Measurements from ENCODE around the gene ZCWPW1. TPM values are rescaled to one million over a fixed set of nuclear protein-coding genes. Genes with fewer than 3 reads are reported as not detected.
"Not testable (repeated sequence)": the region's sequence is repeated elsewhere in the genome, so short reads cannot be mapped to it uniquely, and the experiment has no call there.

The ZCWPW1 gene
- total RNA-seq, 1 donor from 2014 or later = 3.1 TPM

DNA sequence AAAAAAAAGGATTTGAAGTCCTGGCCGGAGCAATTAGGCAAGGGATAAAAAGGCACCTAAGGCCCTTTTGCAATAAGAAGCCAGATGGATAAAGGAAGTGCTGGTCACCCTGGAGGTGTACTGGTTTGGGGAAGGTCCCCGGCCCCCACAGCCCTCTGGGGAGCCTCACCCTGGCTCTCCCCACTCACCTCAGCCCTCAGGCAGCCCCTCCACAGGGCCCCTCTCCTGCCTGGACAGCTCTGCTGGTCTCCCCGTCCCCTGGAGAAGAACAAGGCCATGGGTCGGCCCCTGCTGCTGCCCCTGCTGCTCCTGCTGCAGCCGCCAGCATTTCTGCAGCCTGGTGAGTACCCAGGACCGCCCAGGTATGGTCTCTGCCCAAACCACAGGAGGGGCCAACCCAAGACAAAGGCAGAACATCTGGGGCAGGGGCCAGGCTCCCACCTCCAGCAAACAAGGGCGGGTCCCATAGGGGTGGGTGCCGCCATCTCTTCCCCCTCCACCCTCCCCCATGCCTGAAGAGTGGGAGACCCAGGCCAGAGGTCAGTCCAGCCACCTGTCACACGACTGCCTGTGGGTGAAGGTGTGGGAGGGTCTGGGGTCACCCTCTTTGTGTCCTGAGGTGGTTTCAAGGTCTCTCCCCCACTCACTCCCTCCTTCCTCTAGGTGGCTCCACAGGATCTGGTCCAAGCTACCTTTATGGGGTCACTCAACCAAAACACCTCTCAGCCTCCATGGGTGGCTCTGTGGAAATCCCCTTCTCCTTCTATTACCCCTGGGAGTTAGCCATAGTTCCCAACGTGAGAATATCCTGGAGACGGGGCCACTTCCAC lies 70.3 kb downstream of the ZCWPW1 start, which contains the start of gene PILRB:
TSS of gene PILRB (plus strand) at position 91 of the 830 bp plus-strand sequence. CDS start at position 277, 186 bp downstream.
- no peaks in the 10 kb centered on the region for H3K27me3 ChIP-seq (ENCODE audit: control insufficient read depth in 3 of 3, insufficient read depth in 3 of 3, low read length in 3 of 3)
- H3K27ac ChIP-seq (ENCODE audit: low read depth, low read length) = no peak within 1 kb of the TSS
- no peak within 1 kb of the TSS for H3K4me3 ChIP-seq (ENCODE audit: low read length in 3 of 3)
- no peaks in the 10 kb centered on the region for H3K9me3 ChIP-seq (ENCODE audit: control insufficient read depth in 3 of 3, low read length in 3 of 3)
- H3K4me1 ChIP-seq (ENCODE audit: control insufficient read depth in 3 of 3, insufficient read depth in 3 of 3, low read length in 3 of 3) = no peaks in the 10 kb centered on the region
- H3K36me3 ChIP-seq (ENCODE audit: control insufficient read depth in 3 of 3, insufficient read depth in 3 of 3, low read length in 3 of 3) = peaks cover 72 to 84% (median 81%) of the 10 kb centered on the region in 3 donors
- H3K9ac ChIP-seq (ENCODE audit: low read depth in 1 of 3, low read length in 3 of 3) = no peak within 1 kb of the TSS

DNA sequence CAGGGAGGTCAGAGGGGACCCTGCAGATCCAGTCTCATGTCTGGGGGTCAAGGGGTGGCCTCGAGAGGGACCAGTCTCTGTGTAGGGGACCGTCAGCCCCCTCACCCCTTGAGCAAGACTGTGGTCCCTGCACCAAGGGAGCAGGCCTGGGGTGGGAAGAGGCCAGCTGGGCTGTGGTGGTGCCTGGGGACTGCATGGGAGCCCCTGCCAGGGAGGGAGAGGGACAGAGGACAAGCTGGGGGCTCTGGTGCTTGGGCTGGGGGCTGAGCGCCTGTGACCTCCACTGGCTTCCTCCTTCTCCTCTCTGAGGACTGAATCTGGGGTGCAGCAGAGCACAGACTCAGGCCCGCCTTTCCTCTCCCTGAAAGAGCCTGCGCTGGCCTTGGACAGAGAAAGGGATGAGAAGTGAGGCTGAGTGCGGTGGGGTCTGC lies 71.4 kb downstream of the ZCWPW1 start:
- no peaks in the 10 kb centered on the region for H3K9me3 ChIP-seq (ENCODE audit: control insufficient read depth in 3 of 3, low read length in 3 of 3)
- no peak overlapping the region for H3K27ac ChIP-seq (ENCODE audit: low read depth, low read length)
- no peaks in the 10 kb centered on the region for H3K4me1 ChIP-seq (ENCODE audit: control insufficient read depth in 3 of 3, insufficient read depth in 3 of 3, low read length in 3 of 3)
- no peak overlapping the region for H3K9ac ChIP-seq (ENCODE audit: low read depth in 1 of 3, low read length in 3 of 3)
- peaks cover 75 to 82% (median 77%) of the 10 kb centered on the region in 3 donors for H3K36me3 ChIP-seq (ENCODE audit: control insufficient read depth in 3 of 3, insufficient read depth in 3 of 3, low read length in 3 of 3)
- no peaks in the 10 kb centered on the region for H3K27me3 ChIP-seq (ENCODE audit: control insufficient read depth in 3 of 3, insufficient read depth in 3 of 3, low read length in 3 of 3)
- no peak overlapping the region for H3K4me3 ChIP-seq (ENCODE audit: low read length in 3 of 3)

- Histone ChIP-seq H3K27ac (ENCODE audit: low read depth, low read length) (no peak overlapping the region), H3K36me3 (ENCODE audit: control insufficient read depth in 3 of 3, insufficient read depth in 3 of 3, low read length in 3 of 3) (peaks cover 74 to 79% (median 79%) of the 10 kb centered on the region in 3 donors), H3K9ac (ENCODE audit: low read depth in 1 of 3, low read length in 3 of 3) (no peak overlapping the region), H3K4me3 (ENCODE audit: low read length in 3 of 3) (no peak overlapping the region), H3K4me1 (ENCODE audit: control insufficient read depth in 3 of 3, insufficient read depth in 3 of 3, low read length in 3 of 3) (no peaks in the 10 kb centered on the region), H3K27me3 (ENCODE audit: control insufficient read depth in 3 of 3, insufficient read depth in 3 of 3, low read length in 3 of 3) (no peaks in the 10 kb centered on the region), H3K9me3 (ENCODE audit: control insufficient read depth in 3 of 3, low read length in 3 of 3) (no peaks in the 10 kb centered on the region)
Measured at GRCh38 chr7:100356416-100357068, 72.0 kb downstream of the ZCWPW1 start.

DNA sequence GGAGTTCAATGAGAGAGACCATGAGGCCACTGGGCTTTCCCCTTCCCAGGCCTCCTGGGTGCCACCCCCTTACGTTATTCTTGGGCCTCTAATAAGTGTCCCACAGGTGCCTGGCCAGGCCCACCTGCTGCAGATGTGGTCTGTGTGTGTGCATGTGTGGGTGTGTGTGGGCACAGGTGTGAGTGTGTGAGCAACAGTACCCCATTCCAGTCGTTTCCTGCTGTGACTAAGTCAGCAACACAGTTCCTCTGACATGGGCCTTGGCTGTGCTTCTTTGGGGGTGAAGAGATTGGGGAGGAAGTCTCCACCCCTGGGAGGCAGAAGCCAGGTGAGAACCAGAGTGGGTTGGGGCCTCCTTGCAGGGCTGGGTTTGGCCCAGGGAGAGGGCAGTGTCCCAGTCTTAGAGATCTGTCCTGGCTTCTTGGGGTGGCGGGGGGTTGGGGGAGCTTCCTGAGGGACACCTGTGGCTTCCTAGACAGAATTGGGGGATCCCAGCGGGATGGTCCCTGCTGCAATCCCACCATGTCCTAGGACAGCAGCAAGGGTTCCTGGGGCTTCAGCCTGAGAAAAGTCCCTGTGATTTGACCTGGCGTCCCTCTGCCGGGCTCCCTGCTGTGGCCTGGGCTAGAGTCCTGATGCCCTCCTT lies 74.7 kb downstream of the ZCWPW1 start:
- Histone ChIP-seq H3K9ac (ENCODE audit: low read depth in 1 of 3, low read length in 3 of 3) (peak overlapping the region in 1 of 3 donors; percentile 25), H3K27ac (ENCODE audit: low read depth, low read length) (no peak overlapping the region), H3K36me3 (ENCODE audit: control insufficient read depth in 3 of 3, insufficient read depth in 3 of 3, low read length in 3 of 3) (peaks cover 74 to 81% (median 76%) of the 10 kb centered on the region in 3 donors), H3K9me3 (ENCODE audit: control insufficient read depth in 3 of 3, low read length in 3 of 3) (no peaks in the 10 kb centered on the region), H3K27me3 (ENCODE audit: control insufficient read depth in 3 of 3, insufficient read depth in 3 of 3, low read length in 3 of 3) (no peaks in the 10 kb centered on the region), H3K4me3 (ENCODE audit: low read length in 3 of 3) (no peak overlapping the region), H3K4me1 (ENCODE audit: control insufficient read depth in 3 of 3, insufficient read depth in 3 of 3, low read length in 3 of 3) (no peaks in the 10 kb centered on the region)

DNA sequence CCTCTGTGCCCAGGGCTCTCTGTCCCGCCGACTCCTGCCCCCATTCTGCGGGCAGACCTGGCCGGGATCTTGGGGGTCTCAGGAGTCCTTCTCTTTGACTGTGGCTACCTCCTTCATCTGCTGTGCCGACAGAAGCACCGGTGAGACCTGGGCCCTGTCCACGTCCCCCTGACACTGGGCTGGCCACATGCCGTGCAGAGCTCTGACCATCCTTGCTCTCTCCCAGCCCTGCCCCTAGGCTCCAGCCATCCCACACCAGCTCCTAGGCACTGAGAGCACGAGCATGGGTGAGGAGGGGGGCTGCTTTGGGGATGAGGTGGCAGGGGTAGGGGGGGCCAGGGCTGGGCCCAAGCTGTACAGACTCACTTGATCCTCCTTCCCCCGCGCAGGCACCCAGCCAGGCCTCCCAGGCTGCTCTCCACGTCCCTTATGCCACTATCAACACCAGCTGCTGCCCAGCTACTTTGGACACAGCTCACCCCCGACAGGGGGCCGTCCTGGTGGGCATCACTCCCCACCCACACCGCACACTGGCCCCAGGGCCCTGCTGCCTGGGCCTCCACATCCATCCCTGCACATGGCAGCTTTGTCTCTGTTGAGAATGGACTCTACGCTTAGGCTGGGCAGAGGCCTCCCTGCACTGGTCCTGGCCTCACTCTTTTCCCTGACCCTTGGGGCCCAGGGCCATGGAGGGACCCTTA lies 75.4 kb downstream of the ZCWPW1 start:
- no peak overlapping the region for H3K4me3 ChIP-seq (ENCODE audit: low read length in 3 of 3)
- H3K27me3 ChIP-seq (ENCODE audit: control insufficient read depth in 3 of 3, insufficient read depth in 3 of 3, low read length in 3 of 3) = no peaks in the 10 kb centered on the region
- no peaks in the 10 kb centered on the region for H3K4me1 ChIP-seq (ENCODE audit: control insufficient read depth in 3 of 3, insufficient read depth in 3 of 3, low read length in 3 of 3)
- no peaks in the 10 kb centered on the region for H3K9me3 ChIP-seq (ENCODE audit: control insufficient read depth in 3 of 3, low read length in 3 of 3)
- no peak overlapping the region for H3K27ac ChIP-seq (ENCODE audit: low read depth, low read length)
- H3K9ac ChIP-seq (ENCODE audit: low read depth in 1 of 3, low read length in 3 of 3) = no peak overlapping the region
- H3K36me3 ChIP-seq (ENCODE audit: control insufficient read depth in 3 of 3, insufficient read depth in 3 of 3, low read length in 3 of 3) = peaks cover 68 to 77% (median 72%) of the 10 kb centered on the region in 3 donors

- peaks cover 72 to 82% (median 72%) of the 10 kb centered on the region in 3 donors for H3K36me3 ChIP-seq (ENCODE audit: control insufficient read depth in 3 of 3, insufficient read depth in 3 of 3, low read length in 3 of 3)
- H3K9ac ChIP-seq (ENCODE audit: low read depth in 1 of 3, low read length in 3 of 3); H3K27me3 ChIP-seq (ENCODE audit: control insufficient read depth in 3 of 3, insufficient read depth in 3 of 3, low read length in 3 of 3); H3K9me3 ChIP-seq (ENCODE audit: control insufficient read depth in 3 of 3, low read length in 3 of 3); H3K4me1 ChIP-seq (ENCODE audit: control insufficient read depth in 3 of 3, insufficient read depth in 3 of 3, low read length in 3 of 3); H3K27ac ChIP-seq (ENCODE audit: low read depth, low read length); H3K4me3 ChIP-seq (ENCODE audit: low read length in 3 of 3): not testable (repeated sequence)
Measured at GRCh38 chr7:100352230-100352781, 76.2 kb downstream of the ZCWPW1 start.

- H3K27ac ChIP-seq (ENCODE audit: low read depth, low read length) = no peak overlapping the region
Measured at GRCh38 chr7:100351657-100352058, 76.8 kb downstream of the ZCWPW1 start.

More at GRCh38 chr7:100351657-100352058, 76.8 kb downstream of the ZCWPW1 start:
- H3K27me3 ChIP-seq (ENCODE audit: control insufficient read depth in 3 of 3, insufficient read depth in 3 of 3, low read length in 3 of 3) = no peaks in the 10 kb centered on the region
- H3K9ac ChIP-seq (ENCODE audit: low read depth in 1 of 3, low read length in 3 of 3) = no peak overlapping the region
- H3K4me3 ChIP-seq (ENCODE audit: low read length in 3 of 3) = no peak overlapping the region
- no peaks in the 10 kb centered on the region for H3K9me3 ChIP-seq (ENCODE audit: control insufficient read depth in 3 of 3, low read length in 3 of 3)
- H3K4me1 ChIP-seq (ENCODE audit: control insufficient read depth in 3 of 3, insufficient read depth in 3 of 3, low read length in 3 of 3) = peaks cover 5 to 6% (median 6%) of the 10 kb centered on the region in 3 donors
- peaks cover 70 to 82% (median 70%) of the 10 kb centered on the region in 3 donors for H3K36me3 ChIP-seq (ENCODE audit: control insufficient read depth in 3 of 3, insufficient read depth in 3 of 3, low read length in 3 of 3)

Data from skeletal muscle tissue (tissue), 4 donors.